Measurements from ENCODE around the gene BTN1A1.

Gene BTN1A1

GRCh38 chr6:26473429-26473757, 26.7 kb upstream of the BTN1A1 start:
- no peaks in the 10 kb centered on the region for H3K9me3 ChIP-seq (replicated peaks; ENCODE audit: insufficient read depth, low read length)
- peak overlapping the region; percentile 80; the same call in 1 of the 2 replicates for H3K9ac ChIP-seq (ENCODE audit: low read length)
- no peak for DNase-seq
- no peaks in the 10 kb centered on the region for H3K27me3 ChIP-seq (replicated peaks; ENCODE audit: insufficient read depth, low read length)
- peaks cover 15% of the 10 kb centered on the region for H3F3A ChIP-seq (ENCODE audit: insufficient read depth, low read length)
- H3K36me3 ChIP-seq (replicated peaks; ENCODE audit: insufficient read depth, low read length) = no peaks in the 10 kb centered on the region; the same call in 1 of the 2 replicates
- peak overlapping the region; percentile 60 for H3K4me3 ChIP-seq (ENCODE audit: low read length)
- no peaks in the 10 kb centered on the region for H4K20me1 ChIP-seq (ENCODE audit: insufficient read depth, low read length)
- H3K9me2 ChIP-seq (replicated peaks; ENCODE audit: insufficient read depth, low read length) = no peaks in the 10 kb centered on the region
- no peak for TF ChIP-seq CTCF (IDR thresholded peaks at IDR 0.05; ENCODE audit: low read length)
- TF ChIP-seq EZH2phosphoT487 (IDR thresholded peaks at IDR 0.05; ENCODE audit: low read length) = no peak
- TF ChIP-seq EZH2 (optimal IDR thresholded peaks at IDR 0.05; ENCODE audit: low read depth, low read length) = no peak
- peaks cover 15% of the 10 kb centered on the region for H3K4me1 ChIP-seq (ENCODE audit: low read length)
- peak overlapping the region; percentile 83; the same call in 1 of the 2 replicates for H3K27ac ChIP-seq (ENCODE audit: low read length)
- peak overlapping the region; percentile 41; the same call in 1 of the 2 replicates for H2AFZ ChIP-seq (ENCODE audit: low read length)
- peak overlapping the region; percentile 94 for H3K4me2 ChIP-seq (ENCODE audit: low read depth, low read length)
- H3K79me2 ChIP-seq (ENCODE audit: low read length) = no peaks in the 10 kb centered on the region

GRCh38 chr6:26473758-26474438, 26.2 kb upstream of the BTN1A1 start:
- Histone ChIP-seq H3K79me2 (ENCODE audit: low read length) (no peaks in the 10 kb centered on the region), H3K9me3 (replicated peaks; ENCODE audit: insufficient read depth, low read length) (no peaks in the 10 kb centered on the region), H3F3A (ENCODE audit: insufficient read depth, low read length) (peaks cover 15% of the 10 kb centered on the region), H3K4me1 (ENCODE audit: low read length) (peaks cover 15% of the 10 kb centered on the region), H3K4me2 (ENCODE audit: low read depth, low read length) (peak overlapping the region; percentile 94), H3K27me3 (replicated peaks; ENCODE audit: insufficient read depth, low read length) (no peaks in the 10 kb centered on the region), H4K20me1 (ENCODE audit: insufficient read depth, low read length) (no peaks in the 10 kb centered on the region), H3K9ac (ENCODE audit: low read length) (peak overlapping the region; percentile 80), H3K27ac (ENCODE audit: low read length) (peak overlapping the region; percentile 83), H2AFZ (ENCODE audit: low read length) (peak overlapping the region; percentile 41), H3K9me2 (replicated peaks; ENCODE audit: insufficient read depth, low read length) (no peaks in the 10 kb centered on the region), H3K36me3 (replicated peaks; ENCODE audit: insufficient read depth, low read length) (no peaks in the 10 kb centered on the region; the same call in 1 of the 2 replicates), H3K4me3 (ENCODE audit: low read length) (peak overlapping the region; percentile 60)
- TF ChIP-seq CTCF (IDR thresholded peaks at IDR 0.05; ENCODE audit: low read length) = no peak
- TF ChIP-seq EZH2 (optimal IDR thresholded peaks at IDR 0.05; ENCODE audit: low read depth, low read length) = no peak
- DNase-seq = peak; percentile 92

DNA sequence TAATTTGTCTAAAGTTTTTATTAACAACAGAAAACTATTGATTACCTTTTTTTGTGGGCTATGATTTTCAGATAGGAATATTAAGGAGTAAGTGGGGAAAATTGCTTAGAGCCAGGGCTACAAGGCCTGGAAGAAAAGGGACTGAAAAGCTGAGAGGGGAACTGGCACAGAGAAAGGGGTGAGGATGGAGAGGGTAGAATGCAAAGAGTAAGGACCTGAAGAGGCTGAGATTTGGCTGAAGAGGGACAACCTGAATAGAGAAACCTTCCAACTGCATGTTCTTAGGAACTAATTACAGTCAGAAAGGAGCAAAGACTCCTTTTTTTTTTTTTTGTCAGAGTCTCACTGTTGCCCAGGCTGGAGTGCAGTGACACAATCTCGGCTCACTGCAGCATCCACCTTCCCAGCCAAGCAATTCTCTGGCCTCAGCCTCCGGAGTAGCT, 25.6 kb upstream of the BTN1A1 start:
- Histone ChIP-seq H3K4me2 (ENCODE audit: low read depth, low read length) (peak overlapping the region; percentile 94), H3K9me2 (replicated peaks; ENCODE audit: insufficient read depth, low read length) (no peaks in the 10 kb centered on the region), H3K9me3 (replicated peaks; ENCODE audit: insufficient read depth, low read length) (no peaks in the 10 kb centered on the region), H3K27ac (ENCODE audit: low read length) (peak overlapping the region; percentile 83), H3K27me3 (replicated peaks; ENCODE audit: insufficient read depth, low read length) (no peaks in the 10 kb centered on the region), H3K4me3 (ENCODE audit: low read length) (peak overlapping the region; percentile 60), H4K20me1 (ENCODE audit: insufficient read depth, low read length) (no peaks in the 10 kb centered on the region), H3K9ac (ENCODE audit: low read length) (peak overlapping the region; percentile 80), H2AFZ (ENCODE audit: low read length) (peak overlapping the region; percentile 41), H3K4me1 (ENCODE audit: low read length) (peaks cover 15% of the 10 kb centered on the region), H3K36me3 (replicated peaks; ENCODE audit: insufficient read depth, low read length) (no peaks in the 10 kb centered on the region), H3F3A (ENCODE audit: insufficient read depth, low read length) (peaks cover 15% of the 10 kb centered on the region), H3K79me2 (ENCODE audit: low read length) (no peaks in the 10 kb centered on the region)
- no peak for DNase-seq
- TF ChIP-seq EZH2phosphoT487 (IDR thresholded peaks at IDR 0.05; ENCODE audit: low read length) (no peak), EZH2 (optimal IDR thresholded peaks at IDR 0.05; ENCODE audit: low read depth, low read length) (no peak), CTCF (IDR thresholded peaks at IDR 0.05; ENCODE audit: low read length) (no peak)

Measured in MM.1S (cell line).